Tibial artery (tissue), 4 donors: ENCODE data around the gene PANX1.

ENCODE experiments used
- DNase-seq, 2 donors: peaks; one replicate each; pipeline ENCODE4 v3.0.0-alpha.2; 2019
- H3K27ac ChIP-seq, 2 donors: fragments of 200-600 bp; sonication (generic) in 1 of 2; 1 replicate in 1 of 2; 2 replicates in 1 of 2; pipeline ENCODE4 v1.5.1; 2018 to 2019; ENCODE audit warnings: mild to moderate bottlenecking in 1 of 2
- H3K27me3 ChIP-seq, 2 donors: fragments of 200-600 bp; sonication (generic) in 1 of 2; one replicate each; pipeline versions ENCODE4 v1.5.1 to v1.6.0; 2016 to 2019
- H3K36me3 ChIP-seq, 3 donors: fragments of 200-600 bp; sonication (generic) in 2 of 3; one replicate each; pipeline ENCODE4 v1.5.1; 2016 to 2019; ENCODE audit warnings: mild to moderate bottlenecking in 2 of 3
- H3K4me1 ChIP-seq, 4 donors: fragments of 200-600 bp; sonication (generic) in 2 of 4; 1 replicate in 3 of 4; 2 replicates in 1 of 4; pipeline ENCODE4 v1.5.1; 2016 to 2019
- H3K4me3 ChIP-seq, 2 donors: fragments of 200-600 bp; sonication (generic) in 1 of 2; 1 replicate in 1 of 2; 2 replicates in 1 of 2; pipeline ENCODE4 v1.5.1; 2018 to 2019; ENCODE audit warnings: mild to moderate bottlenecking in 2 of 2
- H3K9me3 ChIP-seq, 3 donors: fragments of 200-600 bp; sonication (generic) in 1 of 3; one replicate each; pipeline ENCODE4 v1.5.1; 2016 to 2019
- intact Hi-C: fragments of 100-400 bp; cut with DNase I; formaldehyde crosslinking; loops from one replicate; pipeline ENCODE4 v1.15.0; 2023; ENCODE audit warnings: low total_unique reads
- TF ChIP-seq, protein P1 (sequence below), 2 experiments: fragments of 200-600 bp in 1 of 2; fragments of 450-650 bp in 1 of 2; IDR thresholded peaks; one replicate each; pipeline ENCODE4 v1.5.1; 2017 to 2019; ENCODE audit warnings: antibody characterized with exemption in 2 of 2, mild to moderate bottlenecking in 1 of 2, moderate library complexity in 1 of 2

PANX1 gene

DNA sequence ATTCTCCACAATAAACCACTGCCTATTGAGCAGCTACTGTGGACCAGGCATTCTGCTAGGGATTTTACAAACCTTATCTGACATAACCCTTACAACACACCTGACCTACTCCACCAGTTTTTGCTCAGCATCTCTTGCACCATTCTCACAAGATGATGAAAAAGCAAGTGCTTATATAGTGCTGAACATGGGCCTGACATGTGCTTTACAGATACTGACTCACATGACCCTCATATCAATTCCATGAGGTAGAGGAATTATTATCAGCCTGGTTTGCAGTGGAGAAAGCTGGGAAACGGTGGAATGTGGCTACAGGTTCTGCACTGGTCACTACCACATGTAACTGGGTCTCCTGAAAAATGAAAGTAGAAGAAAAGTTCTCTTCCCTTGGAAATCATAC lies 37.5 kb upstream of the PANX1 start:
- DNase-seq, result no peak
- TF ChIP-seq, protein P1, sequence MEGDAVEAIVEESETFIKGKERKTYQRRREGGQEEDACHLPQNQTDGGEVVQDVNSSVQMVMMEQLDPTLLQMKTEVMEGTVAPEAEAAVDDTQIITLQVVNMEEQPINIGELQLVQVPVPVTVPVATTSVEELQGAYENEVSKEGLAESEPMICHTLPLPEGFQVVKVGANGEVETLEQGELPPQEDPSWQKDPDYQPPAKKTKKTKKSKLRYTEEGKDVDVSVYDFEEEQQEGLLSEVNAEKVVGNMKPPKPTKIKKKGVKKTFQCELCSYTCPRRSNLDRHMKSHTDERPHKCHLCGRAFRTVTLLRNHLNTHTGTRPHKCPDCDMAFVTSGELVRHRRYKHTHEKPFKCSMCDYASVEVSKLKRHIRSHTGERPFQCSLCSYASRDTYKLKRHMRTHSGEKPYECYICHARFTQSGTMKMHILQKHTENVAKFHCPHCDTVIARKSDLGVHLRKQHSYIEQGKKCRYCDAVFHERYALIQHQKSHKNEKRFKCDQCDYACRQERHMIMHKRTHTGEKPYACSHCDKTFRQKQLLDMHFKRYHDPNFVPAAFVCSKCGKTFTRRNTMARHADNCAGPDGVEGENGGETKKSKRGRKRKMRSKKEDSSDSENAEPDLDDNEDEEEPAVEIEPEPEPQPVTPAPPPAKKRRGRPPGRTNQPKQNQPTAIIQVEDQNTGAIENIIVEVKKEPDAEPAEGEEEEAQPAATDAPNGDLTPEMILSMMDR (IDR thresholded peaks at IDR 0.05), result no peak
- Histone ChIP-seq H3K27me3 (peaks cover 0 to 3% of the 10 kb centered on the region in 2 donors), H3K4me1 (no peaks in the 10 kb centered on the region), H3K9me3 (peaks cover 0 to 4% (median 0%) of the 10 kb centered on the region in 3 donors), H3K36me3 (no peaks in the 10 kb centered on the region), H3K4me3 (no peak overlapping the region), H3K27ac (no peak overlapping the region)
- intact Hi-C loops, result no loop called here

DNA sequence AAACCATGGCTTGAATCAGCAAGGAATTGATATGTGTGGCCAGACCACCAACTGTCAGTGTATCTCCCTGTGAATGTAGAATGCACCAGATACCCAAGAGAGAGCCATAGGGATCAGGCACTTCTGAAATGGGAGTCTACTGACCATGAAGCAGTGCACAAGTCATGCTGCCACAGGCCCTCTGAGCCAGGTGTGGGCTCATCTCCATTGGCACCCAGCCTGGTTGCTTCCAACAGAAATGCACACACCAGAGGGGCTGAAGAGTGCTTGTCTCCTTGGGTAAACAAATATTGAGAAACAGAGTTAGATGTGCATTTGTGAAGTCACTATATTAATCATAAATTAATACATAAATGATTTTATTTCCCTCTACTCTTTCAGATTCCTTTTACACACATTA lies 28.4 kb upstream of the PANX1 start:
- Histone ChIP-seq H3K4me1 (no peaks in the 10 kb centered on the region), H3K4me3 (no peak overlapping the region), H3K27me3 (no peaks in the 10 kb centered on the region), H3K9me3 (peaks cover 0 to 18% (median 0%) of the 10 kb centered on the region in 3 donors), H3K36me3 (no peaks in the 10 kb centered on the region), H3K27ac (no peak overlapping the region)
- DNase-seq, result no peak
- TF ChIP-seq, protein P1 (IDR thresholded peaks at IDR 0.05), result no peak
- intact Hi-C loops, result no loop called here

DNA sequence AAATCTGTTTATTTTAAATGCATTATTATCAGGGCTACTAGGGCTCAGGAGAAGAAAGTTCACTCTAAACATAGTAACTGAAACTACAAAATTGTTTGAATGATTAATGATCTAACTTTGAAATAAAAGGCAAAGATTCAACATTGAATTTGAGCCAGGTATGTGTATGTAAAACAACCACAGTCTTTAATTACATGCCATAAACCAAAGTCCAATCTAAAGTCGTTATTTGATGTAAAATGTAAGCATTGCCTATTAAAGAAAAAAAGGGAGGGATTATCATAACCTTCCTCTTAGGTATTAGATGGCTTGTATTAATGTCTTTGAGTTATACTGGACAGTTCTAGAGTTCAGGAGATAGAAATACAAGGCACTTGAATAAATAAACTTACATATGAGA lies 25.2 kb upstream of the PANX1 start:
- Histone ChIP-seq H3K36me3 (no peaks in the 10 kb centered on the region), H3K27ac (no peak overlapping the region), H3K4me1 (no peaks in the 10 kb centered on the region), H3K4me3 (no peak overlapping the region), H3K9me3 (peaks cover 0 to 14% (median 0%) of the 10 kb centered on the region in 3 donors), H3K27me3 (no peaks in the 10 kb centered on the region)
- intact Hi-C loops, result no loop called here
- TF ChIP-seq, protein P1 (IDR thresholded peaks at IDR 0.05), result no peak
- no peak for DNase-seq

DNA sequence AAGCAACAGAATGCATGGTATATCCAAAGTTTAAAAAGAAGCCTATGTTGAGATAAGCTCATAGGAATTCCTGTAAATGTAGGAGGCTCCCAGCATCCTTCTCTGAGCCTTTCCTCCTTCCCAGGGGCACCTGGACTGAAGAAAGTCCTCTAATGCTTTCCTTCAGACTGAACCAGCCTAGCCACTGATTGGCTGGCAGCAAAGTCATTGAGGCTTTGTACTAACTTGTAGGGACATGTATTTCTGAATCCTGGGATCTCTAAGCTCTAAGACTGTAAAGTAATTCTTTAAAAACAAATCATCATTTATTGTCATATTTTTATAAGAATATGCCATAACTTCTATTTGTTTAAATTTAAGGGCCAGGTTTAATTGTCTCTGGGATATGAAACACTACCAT lies 23.9 kb upstream of the PANX1 start:
- TF ChIP-seq, protein P1 (IDR thresholded peaks at IDR 0.05), result no peak
- Histone ChIP-seq H3K27me3 (no peaks in the 10 kb centered on the region), H3K4me3 (no peak overlapping the region), H3K36me3 (no peaks in the 10 kb centered on the region), H3K4me1 (no peaks in the 10 kb centered on the region), H3K9me3 (peaks cover 0 to 3% (median 0%) of the 10 kb centered on the region in 3 donors), H3K27ac (no peak overlapping the region)
- intact Hi-C loops, result no loop called here
- DNase-seq, result no peak

DNA sequence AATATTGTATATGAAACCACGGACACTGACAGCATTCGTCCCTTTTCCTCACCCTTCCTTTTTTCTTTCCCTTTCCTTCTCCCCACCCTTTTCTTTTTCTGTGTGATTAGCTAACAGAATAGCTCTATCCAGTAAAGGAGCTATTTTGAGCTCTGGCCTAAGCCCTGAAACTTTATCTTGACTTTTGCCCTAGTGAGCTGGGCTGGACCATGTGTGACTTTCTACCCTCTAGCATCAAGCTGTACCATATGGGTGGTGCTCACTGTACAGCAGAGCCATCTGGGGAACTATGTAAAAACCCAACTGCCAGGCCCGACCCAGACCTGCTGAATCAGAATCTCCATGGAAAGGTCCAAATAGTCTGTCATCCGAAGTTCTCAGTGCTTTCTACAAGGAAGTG lies 21.9 kb upstream of the PANX1 start:
- no peak for DNase-seq
- intact Hi-C loops, result no loop called here
- TF ChIP-seq, protein P1 (IDR thresholded peaks at IDR 0.05), result no peak
- H3K27me3 ChIP-seq, result no peaks in the 10 kb centered on the region
- no peaks in the 10 kb centered on the region for H3K36me3 ChIP-seq
- H3K9me3 ChIP-seq, result peaks cover 0 to 3% (median 0%) of the 10 kb centered on the region in 3 donors
- no peak overlapping the region for H3K4me3 ChIP-seq
- H3K4me1 ChIP-seq, result peaks cover 0 to 6% (median 3%) of the 10 kb centered on the region in 4 donors
- no peak overlapping the region for H3K27ac ChIP-seq

DNA sequence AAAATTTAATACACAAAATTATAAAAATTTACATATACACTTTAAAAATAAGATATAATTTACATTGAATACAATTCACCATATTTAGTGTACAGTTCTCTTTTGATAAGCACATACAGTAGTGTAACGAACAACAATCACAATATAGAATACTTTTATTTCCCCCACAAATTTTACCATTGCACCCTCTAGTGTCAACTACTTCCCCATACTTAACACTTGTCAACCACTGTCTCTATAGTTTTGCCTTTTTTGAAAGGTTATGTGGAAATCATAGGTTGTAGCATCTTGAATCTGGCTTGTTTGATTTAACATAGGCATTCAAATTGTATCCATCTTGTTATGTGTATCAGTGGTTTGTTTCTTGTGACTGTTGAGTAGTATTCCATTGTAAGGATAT lies 21.3 kb upstream of the PANX1 start:
- H3K9me3 ChIP-seq, result peaks cover 0 to 3% (median 0%) of the 10 kb centered on the region in 3 donors
- H3K36me3 ChIP-seq, result no peaks in the 10 kb centered on the region
- intact Hi-C loops, result no loop called here
- peaks cover 0 to 12% (median 6%) of the 10 kb centered on the region in 4 donors for H3K4me1 ChIP-seq
- no peak overlapping the region for H3K27ac ChIP-seq
- DNase-seq, result no peak
- TF ChIP-seq, protein P1 (IDR thresholded peaks at IDR 0.05), result no peak
- no peaks in the 10 kb centered on the region for H3K27me3 ChIP-seq
- H3K4me3 ChIP-seq, result no peak overlapping the region
